Activated T-helper 1 cell treated with Interleukin-2 at 50 U/mL for 16 hours (primary cell): ENCODE results near the gene FOXP1.

Source experiments
- DNase-seq: peaks from one replicate; pipeline ENCODE4 v3.0.0-alpha.2; 2020; ENCODE audit warnings: low read depth

Gene FOXP1

GRCh38 chr3:71060536-71060935 is 523.0 kb downstream of the FOXP1 start:
- DNase-seq, result no peak

- DNase-seq, result no peak
Measured at GRCh38 chr3:71057526-71057894, 526.0 kb downstream of the FOXP1 start.

- no peak for DNase-seq
Measured at GRCh38 chr3:71056327-71056726, 527.2 kb downstream of the FOXP1 start.

- DNase-seq, result no peak
Measured at GRCh38 chr3:71055257-71056001, 528.1 kb downstream of the FOXP1 start.

GRCh38 chr3:71054312-71054711 is 529.2 kb downstream of the FOXP1 start:
- DNase-seq, result no peak

- no peak for DNase-seq
Measured at GRCh38 chr3:71053495-71053894, 530.0 kb downstream of the FOXP1 start.

- DNase-seq, result no peak
Measured at GRCh38 chr3:71052716-71053115, 530.8 kb downstream of the FOXP1 start.

- no peak for DNase-seq
Measured at GRCh38 chr3:71051893-71052687, 531.4 kb downstream of the FOXP1 start.

GRCh38 chr3:71051259-71051595 is 532.3 kb downstream of the FOXP1 start:
- DNase-seq, result no peak

GRCh38 chr3:71050538-71051258 is 532.8 kb downstream of the FOXP1 start:
- DNase-seq, result no peak

- no peak for DNase-seq
Measured at GRCh38 chr3:71050166-71050537, 533.4 kb downstream of the FOXP1 start.

- no peak for DNase-seq
Measured at GRCh38 chr3:71048948-71049347, 534.6 kb downstream of the FOXP1 start.

GRCh38 chr3:71047616-71048531 is 535.7 kb downstream of the FOXP1 start:
- no peak for DNase-seq

GRCh38 chr3:71046791-71047190 is 536.7 kb downstream of the FOXP1 start:
- DNase-seq, result no peak

- no peak for DNase-seq
Measured at GRCh38 chr3:71045917-71046282, 537.6 kb downstream of the FOXP1 start.

GRCh38 chr3:71045212-71045916 is 538.2 kb downstream of the FOXP1 start:
- DNase-seq, result no peak

- no peak for DNase-seq
Measured at GRCh38 chr3:71042759-71043158, 540.8 kb downstream of the FOXP1 start.

- DNase-seq, result no peak
Measured at GRCh38 chr3:71041371-71041770, 542.2 kb downstream of the FOXP1 start.

- no peak for DNase-seq
Measured at GRCh38 chr3:71039332-71039731, 544.2 kb downstream of the FOXP1 start.

- DNase-seq, result no peak
Measured at GRCh38 chr3:71037775-71038174, 545.8 kb downstream of the FOXP1 start.

- no peak for DNase-seq
Measured at GRCh38 chr3:71035886-71036285, 547.6 kb downstream of the FOXP1 start.
